ENCODE measurements around the gene RNF11.

The RNF11 gene

DNA sequence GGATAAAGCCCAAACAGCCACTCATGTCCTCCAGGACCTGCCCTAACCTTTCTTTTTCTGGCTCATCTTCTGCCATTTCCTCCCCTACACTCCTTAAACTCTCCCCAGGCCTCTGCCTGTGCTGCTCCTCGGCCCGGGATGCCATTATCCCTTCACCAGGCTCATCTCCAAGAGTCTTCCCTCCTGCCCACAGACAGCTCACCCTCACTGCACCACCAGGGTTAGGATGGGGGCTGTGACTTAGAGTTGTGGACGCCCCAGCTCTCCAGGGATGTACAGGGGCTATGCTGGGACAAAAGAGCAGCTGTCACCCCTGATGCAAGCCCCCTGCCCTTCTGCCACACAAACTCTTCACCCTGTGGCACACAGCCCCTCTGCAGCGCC lies 62.2 kb downstream of the RNF11 start:
- TF ChIP-seq, protein P1, sequence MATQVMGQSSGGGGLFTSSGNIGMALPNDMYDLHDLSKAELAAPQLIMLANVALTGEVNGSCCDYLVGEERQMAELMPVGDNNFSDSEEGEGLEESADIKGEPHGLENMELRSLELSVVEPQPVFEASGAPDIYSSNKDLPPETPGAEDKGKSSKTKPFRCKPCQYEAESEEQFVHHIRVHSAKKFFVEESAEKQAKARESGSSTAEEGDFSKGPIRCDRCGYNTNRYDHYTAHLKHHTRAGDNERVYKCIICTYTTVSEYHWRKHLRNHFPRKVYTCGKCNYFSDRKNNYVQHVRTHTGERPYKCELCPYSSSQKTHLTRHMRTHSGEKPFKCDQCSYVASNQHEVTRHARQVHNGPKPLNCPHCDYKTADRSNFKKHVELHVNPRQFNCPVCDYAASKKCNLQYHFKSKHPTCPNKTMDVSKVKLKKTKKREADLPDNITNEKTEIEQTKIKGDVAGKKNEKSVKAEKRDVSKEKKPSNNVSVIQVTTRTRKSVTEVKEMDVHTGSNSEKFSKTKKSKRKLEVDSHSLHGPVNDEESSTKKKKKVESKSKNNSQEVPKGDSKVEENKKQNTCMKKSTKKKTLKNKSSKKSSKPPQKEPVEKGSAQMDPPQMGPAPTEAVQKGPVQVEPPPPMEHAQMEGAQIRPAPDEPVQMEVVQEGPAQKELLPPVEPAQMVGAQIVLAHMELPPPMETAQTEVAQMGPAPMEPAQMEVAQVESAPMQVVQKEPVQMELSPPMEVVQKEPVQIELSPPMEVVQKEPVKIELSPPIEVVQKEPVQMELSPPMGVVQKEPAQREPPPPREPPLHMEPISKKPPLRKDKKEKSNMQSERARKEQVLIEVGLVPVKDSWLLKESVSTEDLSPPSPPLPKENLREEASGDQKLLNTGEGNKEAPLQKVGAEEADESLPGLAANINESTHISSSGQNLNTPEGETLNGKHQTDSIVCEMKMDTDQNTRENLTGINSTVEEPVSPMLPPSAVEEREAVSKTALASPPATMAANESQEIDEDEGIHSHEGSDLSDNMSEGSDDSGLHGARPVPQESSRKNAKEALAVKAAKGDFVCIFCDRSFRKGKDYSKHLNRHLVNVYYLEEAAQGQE (IDR thresholded peaks at IDR 0.05; ENCODE audit: insufficient read depth in 1 of 2, low read depth in 2 of 2, low read length in 2 of 2): no peak
- TF ChIP-seq SIN3A (IDR thresholded peaks at IDR 0.05; ENCODE audit: borderline replicate concordance, insufficient read depth, low read length): no peak
- no peak for TF ChIP-seq TAF1 (IDR thresholded peaks at IDR 0.05; ENCODE audit: borderline replicate concordance, insufficient read depth, low read length)
- TF ChIP-seq FOXP2 (optimal IDR thresholded peaks at IDR 0.05; ENCODE audit: borderline replicate concordance, extremely low read depth, extremely low read length, insufficient read depth): no peak
- TF ChIP-seq POLR2AphosphoS5 (IDR thresholded peaks at IDR 0.05; ENCODE audit: low read depth, low read length): no peak

DNA sequence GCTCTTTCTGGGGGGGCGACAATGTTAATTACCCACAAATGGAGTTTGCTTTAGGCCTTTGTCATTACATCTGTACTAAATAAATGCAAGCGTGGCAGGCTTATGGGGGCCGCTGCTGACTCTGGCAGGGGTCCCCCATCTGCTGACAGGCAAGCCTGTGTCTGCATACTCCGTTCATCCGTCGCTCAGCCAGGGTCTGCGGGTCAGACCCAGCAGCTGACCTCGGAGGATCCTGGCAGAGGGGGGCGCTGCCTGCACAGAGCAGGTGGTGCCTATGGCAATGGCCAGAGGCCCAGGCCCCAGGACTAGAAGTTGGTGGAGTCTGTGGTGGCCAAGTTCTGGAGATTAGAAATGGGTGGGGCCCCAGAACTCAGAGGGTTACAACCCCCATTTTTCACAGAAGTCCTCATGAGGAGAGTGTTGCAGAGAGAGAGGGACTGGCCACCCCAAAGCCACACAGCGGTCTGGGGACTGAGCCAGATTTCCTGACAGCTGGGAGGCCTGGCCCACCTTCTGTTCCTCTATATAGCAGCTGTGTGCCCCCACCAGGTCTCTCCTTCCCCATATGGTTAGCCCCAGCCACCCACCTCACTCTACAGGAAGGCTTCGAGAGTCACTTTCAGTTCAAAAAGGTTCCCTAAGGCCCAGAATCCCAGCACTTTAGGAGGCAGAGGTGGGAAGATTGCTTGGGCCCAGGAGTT lies 63.3 kb downstream of the RNF11 start:
- no peak for TF ChIP-seq SIN3A (IDR thresholded peaks at IDR 0.05; ENCODE audit: borderline replicate concordance, insufficient read depth, low read length)
- TF ChIP-seq, protein P1 (IDR thresholded peaks at IDR 0.05; ENCODE audit: insufficient read depth in 1 of 2, low read depth in 2 of 2, low read length in 2 of 2): no peak
- no peak for TF ChIP-seq FOXP2 (optimal IDR thresholded peaks at IDR 0.05; ENCODE audit: borderline replicate concordance, extremely low read depth, extremely low read length, insufficient read depth)
- no peak for TF ChIP-seq POLR2AphosphoS5 (IDR thresholded peaks at IDR 0.05; ENCODE audit: low read depth, low read length)
- no peak for TF ChIP-seq TAF1 (IDR thresholded peaks at IDR 0.05; ENCODE audit: borderline replicate concordance, insufficient read depth, low read length)

DNA sequence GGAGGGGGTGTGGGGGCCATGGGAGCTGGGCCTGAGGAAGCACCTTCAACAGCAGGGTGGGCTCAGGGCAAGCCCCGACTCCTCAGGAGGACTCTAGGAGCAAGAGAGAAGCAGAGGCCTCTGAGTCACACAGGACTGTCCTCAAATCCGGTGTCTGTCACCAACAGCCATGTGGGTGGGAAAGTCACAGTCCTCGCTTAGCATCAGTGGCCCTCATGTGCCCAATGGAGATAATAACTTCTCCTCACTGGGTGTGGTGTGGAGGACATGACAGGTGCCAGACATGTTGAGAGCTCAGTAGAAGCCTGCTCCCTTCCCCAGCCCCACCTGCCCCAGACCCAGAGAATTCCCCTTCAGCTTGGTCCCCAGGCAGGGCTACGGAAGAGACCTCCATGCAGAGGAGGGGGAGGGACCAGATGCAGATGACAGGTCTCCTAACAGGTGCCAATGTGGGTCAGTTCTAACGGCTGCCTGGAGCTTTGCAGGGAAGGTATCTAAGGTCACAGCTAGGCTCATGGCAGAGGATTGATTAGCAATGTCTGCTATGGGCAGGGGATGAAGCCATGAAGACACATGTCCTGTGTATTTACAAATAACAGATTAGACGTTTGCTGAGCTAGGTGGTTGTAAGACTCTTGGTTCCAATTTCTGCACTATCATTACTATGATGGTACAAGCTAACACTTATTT lies 64.1 kb downstream of the RNF11 start:
- TF ChIP-seq FOXP2 (optimal IDR thresholded peaks at IDR 0.05; ENCODE audit: borderline replicate concordance, extremely low read depth, extremely low read length, insufficient read depth) (no peak), POLR2AphosphoS5 (IDR thresholded peaks at IDR 0.05; ENCODE audit: low read depth, low read length) (no peak), SIN3A (IDR thresholded peaks at IDR 0.05; ENCODE audit: borderline replicate concordance, insufficient read depth, low read length) (no peak), TAF1 (IDR thresholded peaks at IDR 0.05; ENCODE audit: borderline replicate concordance, insufficient read depth, low read length) (no peak)
- TF ChIP-seq, protein P1 (IDR thresholded peaks at IDR 0.05; ENCODE audit: insufficient read depth in 1 of 2, low read depth in 2 of 2, low read length in 2 of 2): no peak

DNA sequence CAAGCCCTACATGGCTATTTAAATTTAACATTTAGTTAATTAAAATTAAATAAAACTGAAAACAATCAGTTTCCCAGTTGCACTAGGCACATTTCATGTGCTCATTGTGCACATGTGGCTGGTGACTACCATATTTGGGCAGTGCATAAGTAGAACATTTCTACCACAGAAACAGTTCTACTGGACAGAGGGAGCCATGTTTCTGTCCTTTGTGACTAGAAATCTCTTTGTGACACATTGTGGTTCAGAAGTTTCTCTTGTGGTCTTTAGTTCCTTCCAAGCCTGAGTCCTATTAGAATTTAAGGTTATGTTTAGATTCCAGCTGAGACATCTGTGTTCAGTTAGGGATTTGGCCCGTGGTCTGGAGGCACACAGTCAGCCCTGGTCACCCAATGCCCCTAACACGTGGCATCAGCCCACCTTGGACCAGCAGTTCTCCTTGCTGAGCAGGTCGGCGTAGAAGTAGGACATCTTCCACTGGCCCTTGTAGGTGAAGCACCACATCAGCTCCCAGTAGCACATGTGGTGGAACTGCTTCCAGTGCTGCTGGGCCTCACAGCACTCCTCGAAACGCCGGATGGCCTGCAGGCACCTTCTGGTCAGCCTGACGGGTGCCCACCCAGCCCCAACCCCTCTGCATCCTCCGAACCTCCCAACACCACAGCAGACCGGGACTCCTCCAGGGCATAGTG lies 65.2 kb downstream of the RNF11 start:
- TF ChIP-seq, protein P1 (IDR thresholded peaks at IDR 0.05; ENCODE audit: insufficient read depth in 1 of 2, low read depth in 2 of 2, low read length in 2 of 2): no peak
- no peak for TF ChIP-seq SIN3A (IDR thresholded peaks at IDR 0.05; ENCODE audit: borderline replicate concordance, insufficient read depth, low read length)
- TF ChIP-seq TAF1 (IDR thresholded peaks at IDR 0.05; ENCODE audit: borderline replicate concordance, insufficient read depth, low read length): no peak
- no peak for TF ChIP-seq FOXP2 (optimal IDR thresholded peaks at IDR 0.05; ENCODE audit: borderline replicate concordance, extremely low read depth, extremely low read length, insufficient read depth)
- TF ChIP-seq POLR2AphosphoS5 (IDR thresholded peaks at IDR 0.05; ENCODE audit: low read depth, low read length): no peak

Data from PFSK-1 (cell line).